ENCODE data around the gene CSNK1G2. TPM values are rescaled to one million over a fixed set of nuclear protein-coding genes. Genes with fewer than 3 reads are reported as not detected.

Gene CSNK1G2
- polyA plus RNA-seq, 1 experiment, result 22.9 TPM

- Histone ChIP-seq H3K27ac (ENCODE audit: low read depth, low read length) (no peak overlapping the region), H3K27me3 (ENCODE audit: control insufficient read depth, insufficient read depth, low read length) (no peaks in the 10 kb centered on the region), H3K4me3 (ENCODE audit: low read depth, low read length) (no peak overlapping the region), H3K9me3 (ENCODE audit: control insufficient read depth, insufficient read depth, low read length) (no peaks in the 10 kb centered on the region; the same call in 1 of the 2 replicates)
- CTCF ChIA-PET, result no interaction called here
- DNase-seq (ENCODE audit: low read depth, low spot score), result no peak
- no peak for TF ChIP-seq CTCF (IDR thresholded peaks at IDR 0.05; ENCODE audit: low read depth, low read length)
- POLR2A ChIA-PET, result no interaction called here
These were observed 33.2 kb upstream of the CSNK1G2 start for GRCh38 chr19:1907563-1908363.

- TF ChIP-seq CTCF (IDR thresholded peaks at IDR 0.05; ENCODE audit: low read depth, low read length), result no peak
- DNase-seq (ENCODE audit: low read depth, low spot score), result no peak
- Histone ChIP-seq H3K27me3 (ENCODE audit: control insufficient read depth, insufficient read depth, low read length) (no peaks in the 10 kb centered on the region), H3K4me3 (ENCODE audit: low read depth, low read length) (no peak overlapping the region), H3K9me3 (ENCODE audit: control insufficient read depth, insufficient read depth, low read length) (peaks cover 4% of the 10 kb centered on the region; the same call in 1 of the 2 replicates), H3K27ac (ENCODE audit: low read depth, low read length) (no peak overlapping the region)
- ChIA-PET CTCF (no interaction called here), POLR2A (no interaction called here)
These were observed 32.7 kb upstream of the CSNK1G2 start for GRCh38 chr19:1908364-1908678.

- ChIA-PET CTCF (no interaction called here), POLR2A (no interaction called here)
- no peaks in the 10 kb centered on the region for H3K27me3 ChIP-seq (ENCODE audit: control insufficient read depth, insufficient read depth, low read length)
- H3K4me3 ChIP-seq (ENCODE audit: low read depth, low read length), result no peak overlapping the region
- TF ChIP-seq CTCF (IDR thresholded peaks at IDR 0.05; ENCODE audit: low read depth, low read length), result no peak
- peaks cover 4% of the 10 kb centered on the region; the same call in 1 of the 2 replicates for H3K9me3 ChIP-seq (ENCODE audit: control insufficient read depth, insufficient read depth, low read length)
- no peak for DNase-seq (ENCODE audit: low read depth, low spot score)
- H3K27ac ChIP-seq (ENCODE audit: low read depth, low read length), result no peak overlapping the region
These were observed 31.3 kb upstream of the CSNK1G2 start for GRCh38 chr19:1909761-1910080.

GRCh38 chr19:1910177-1910576 is 30.8 kb upstream of the CSNK1G2 start:
- CTCF ChIA-PET, result interaction anchor here (1.3 kb wide), 1 partner anchor 18 kb away, joined by 4 read pairs; no protein-coding TSS in a partner anchor
- no peak for TF ChIP-seq CTCF (IDR thresholded peaks at IDR 0.05; ENCODE audit: low read depth, low read length)
- Histone ChIP-seq H3K9me3 (ENCODE audit: control insufficient read depth, insufficient read depth, low read length) (peaks cover 6% of the 10 kb centered on the region; the same call in 1 of the 2 replicates), H3K27me3 (ENCODE audit: control insufficient read depth, insufficient read depth, low read length) (no peaks in the 10 kb centered on the region), H3K4me3 (ENCODE audit: low read depth, low read length) (no peak overlapping the region), H3K27ac (ENCODE audit: low read depth, low read length) (no peak overlapping the region)
- POLR2A ChIA-PET, result interaction anchor here (0.6 kb wide), 1 partner anchor 17 kb away, joined by 4 read pairs; no protein-coding TSS in a partner anchor
- no peak for DNase-seq (ENCODE audit: low read depth, low spot score)

- no peak overlapping the region for H3K27ac ChIP-seq (ENCODE audit: low read depth, low read length)
- DNase-seq (ENCODE audit: low read depth, low spot score), result no peak
- CTCF ChIA-PET, result interaction anchor here (1.3 kb wide), 1 partner anchor 17 kb away, joined by 4 read pairs; no protein-coding TSS in a partner anchor
These were observed 29.9 kb upstream of the CSNK1G2 start for GRCh38 chr19:1911098-1911497.

More at GRCh38 chr19:1911098-1911497, 29.9 kb upstream of the CSNK1G2 start:
- Histone ChIP-seq H3K27me3 (ENCODE audit: control insufficient read depth, insufficient read depth, low read length) (no peaks in the 10 kb centered on the region), H3K9me3 (ENCODE audit: control insufficient read depth, insufficient read depth, low read length) (peaks cover 9% of the 10 kb centered on the region; the same call in 1 of the 2 replicates), H3K4me3 (ENCODE audit: low read depth, low read length) (no peak overlapping the region)
- POLR2A ChIA-PET, result no interaction called here
- TF ChIP-seq CTCF (IDR thresholded peaks at IDR 0.05; ENCODE audit: low read depth, low read length), result no peak
